ENCODE measurements around the gene POU2F3. TPM values are rescaled to one million over a fixed set of nuclear protein-coding genes. Genes with fewer than 3 reads are reported as not detected.

The POU2F3 gene
- total and polyA plus RNA-seq, 11 donors, result 0.15 TPM; not detected in 10

DNA sequence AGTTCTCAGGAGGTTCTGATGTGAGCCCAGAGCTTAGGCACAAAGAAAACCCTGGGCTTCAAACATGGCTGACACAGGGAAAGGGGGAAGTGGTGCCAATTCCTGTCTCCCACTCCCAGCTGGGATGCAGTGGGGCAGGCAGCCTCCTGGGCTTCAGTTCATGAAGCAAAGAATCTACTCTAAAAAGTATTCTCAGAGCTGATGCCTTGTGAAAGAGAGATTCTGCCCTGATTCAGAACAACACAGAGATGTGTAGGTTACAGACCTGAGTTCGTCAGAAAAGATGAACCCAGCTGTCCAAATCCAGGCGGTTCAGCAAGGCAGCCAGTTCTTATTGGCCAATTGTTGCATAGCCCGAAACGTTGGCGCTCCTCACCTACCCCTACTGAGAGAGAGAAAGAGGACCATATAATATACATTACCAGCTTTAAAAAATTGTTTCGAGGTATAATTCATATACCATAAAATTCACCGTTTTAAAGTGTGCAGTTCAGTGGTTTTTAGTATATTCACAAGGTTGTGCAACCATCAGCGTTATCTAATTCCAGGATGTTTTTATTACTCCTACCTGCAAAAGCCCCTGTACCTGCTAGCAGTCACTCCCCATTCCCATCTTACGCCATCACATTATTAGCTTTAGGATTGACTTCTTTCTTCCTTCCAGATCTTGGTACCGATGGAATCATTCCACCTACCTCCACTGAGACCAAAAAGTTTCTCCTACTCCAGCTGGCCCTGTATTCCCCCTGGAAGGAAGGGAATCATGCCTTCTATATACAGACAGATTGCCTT, 77.9 kb downstream of the POU2F3 start:
- Histone ChIP-seq H3K27me3 (peaks cover 0 to 9% (median 0%) of the 10 kb centered on the region in 9 donors), H3K36me3 (no peaks in the 10 kb centered on the region), H3K9me3 (no peaks in the 10 kb centered on the region), H3K27ac (peak overlapping the region in 10 of 12 donors; percentile 45 to 69 (median 62)), H3K4me3 (no peak overlapping the region), H3K4me1 (peaks cover 0 to 33% (median 16%) of the 10 kb centered on the region in 12 donors)
- 84 to 88% (median 85%) methylated on average over 10 of the region's 10 CpGs for WGBS, 4 donors
- TF ChIP-seq POLR2A (IDR thresholded peaks at IDR 0.05) (no peak), CTCF (IDR thresholded peaks at IDR 0.05) (no peak)
- DNase-seq (peak in 1 of 5 donors; percentile 22), ATAC-seq (no peak)
- intact Hi-C loops (cut with DNase I), result loop anchor here in 1 of 10 donors (10.0 kb wide), 1 partner anchor 367 kb away; no protein-coding TSS in a partner anchor

- no peaks in the 10 kb centered on the region for H3K36me3 ChIP-seq
- H3K27me3 ChIP-seq, result peaks cover 0 to 15% (median 0%) of the 10 kb centered on the region in 9 donors
- TF ChIP-seq CTCF (IDR thresholded peaks at IDR 0.05), result no peak
- TF ChIP-seq POLR2A (IDR thresholded peaks at IDR 0.05), result no peak
- no peak for DNase-seq
- no peak for ATAC-seq
- H3K27ac ChIP-seq, result no peak overlapping the region
- no peak overlapping the region for H3K4me3 ChIP-seq
- 67 to 86% (median 77%) methylated on average over 4 of the region's 4 CpGs for WGBS, 4 donors
- H3K4me1 ChIP-seq, result peaks cover 0 to 33% (median 16%) of the 10 kb centered on the region in 12 donors
- intact Hi-C loops (cut with DNase I), result loop anchor here in 1 of 10 donors (10.0 kb wide), 1 partner anchor 366 kb away; no protein-coding TSS in a partner anchor
- H3K9me3 ChIP-seq, result no peaks in the 10 kb centered on the region
Observed at GRCh38 chr11:120318906-120319305, 79.0 kb downstream of the POU2F3 start.

GRCh38 chr11:120324932-120325810, 85.2 kb downstream of the POU2F3 start, which contains the start of gene TLCD5:
TSS of gene TLCD5 (plus strand) at chr11:120325299. CDS start at chr11:120327442, 2,143 bp downstream.
- peak; percentile 76 to 84 (median 81) for DNase-seq
- peak within 1 kb of the TSS; percentile 63 to 97 (median 78) for H3K4me3 ChIP-seq
- 0 to 2% (median 1%) methylated on average over 27 to 84 of the region's 84 CpGs for WGBS, 4 donors
- peak; percentile 33 to 82 (median 76) for ATAC-seq
- H3K27ac ChIP-seq, result peak within 1 kb of the TSS; percentile 87 to 98 (median 94)
- H3K27me3 ChIP-seq, result peaks cover 0 to 42% (median 0%) of the 10 kb centered on the region in 9 donors
- TF ChIP-seq CTCF (IDR thresholded peaks at IDR 0.05) (peak in 4 of 12 donors; percentile 8 to 37 (median 28)), POLR2A (IDR thresholded peaks at IDR 0.05) (peak in 1 of 2 donors; percentile 85)
- intact Hi-C loops (cut with DNase I), result loop anchor here in 1 of 10 donors (10.0 kb wide), 1 partner anchor 360 kb away; no protein-coding TSS in a partner anchor
- H3K4me1 ChIP-seq, result peaks cover 0 to 32% (median 20%) of the 10 kb centered on the region in 12 donors
- H3K9me3 ChIP-seq, result no peaks in the 10 kb centered on the region
- peaks cover 0 to 19% (median 6%) of the 10 kb centered on the region in 9 donors for H3K36me3 ChIP-seq

Data from heart left ventricle (tissue), 16 donors.